ENCODE data around the gene KLF12. TPM values are rescaled to one million over a fixed set of nuclear protein-coding genes. Genes with fewer than 3 reads are reported as not detected.

Gene KLF12
- total RNA-seq, 2 experiments from 2014 or later, result 17.1 to 19.6 TPM

GRCh38 chr13:74105871-74106270 lies 28.3 kb downstream of the KLF12 start:
- intact Hi-C loops (cut with micrococcal nuclease), result no loop called here
- no peaks in the 10 kb centered on the region for H3K27me3 Mint-ChIP-seq
- no peak for TF ChIP-seq CTCF (IDR thresholded peaks at IDR 0.05)
- peaks cover 69% of the 10 kb centered on the region for H3K4me1 Mint-ChIP-seq (ENCODE audit: low read depth)
- ChIA-PET CTCF (interaction anchor here (2.1 kb wide), 1 partner anchor 10 kb away, joined by 7 read pairs; no protein-coding TSS in a partner anchor), POLR2A (no interaction called here)
- DNase-seq (no peak), ATAC-seq (no peak)
- H3K36me3 Mint-ChIP-seq (ENCODE audit: low read depth), result peaks cover 39% of the 10 kb centered on the region
- H3K4me3 Mint-ChIP-seq, result no peak overlapping the region
- H3K9me3 Mint-ChIP-seq, result peaks cover 16% of the 10 kb centered on the region
- H3K27ac Mint-ChIP-seq, result no peak overlapping the region

GRCh38 chr13:74104661-74105275 lies 29.4 kb downstream of the KLF12 start:
- DNase-seq (no peak), ATAC-seq (peak; percentile 34)
- intact Hi-C loops (cut with micrococcal nuclease), result no loop called here
- Mint-ChIP-seq H3K4me1 (ENCODE audit: low read depth) (peaks cover 67% of the 10 kb centered on the region), H3K4me3 (no peak overlapping the region), H3K9me3 (peaks cover 16% of the 10 kb centered on the region), H3K36me3 (ENCODE audit: low read depth) (peaks cover 34% of the 10 kb centered on the region), H3K27me3 (no peaks in the 10 kb centered on the region), H3K27ac (peak overlapping the region; percentile 52)
- ChIA-PET POLR2A (interaction anchor here (0.7 kb wide), 1 partner anchor 58 kb away, joined by 3 read pairs; no protein-coding TSS in a partner anchor), CTCF (interaction anchor here (0.7 to 2.1 kb wide), 2 partner anchors 9 to 11 kb away, joined by 3 to 7 read pairs; no protein-coding TSS in a partner anchor)
- TF ChIP-seq CTCF (IDR thresholded peaks at IDR 0.05), result no peak

DNA sequence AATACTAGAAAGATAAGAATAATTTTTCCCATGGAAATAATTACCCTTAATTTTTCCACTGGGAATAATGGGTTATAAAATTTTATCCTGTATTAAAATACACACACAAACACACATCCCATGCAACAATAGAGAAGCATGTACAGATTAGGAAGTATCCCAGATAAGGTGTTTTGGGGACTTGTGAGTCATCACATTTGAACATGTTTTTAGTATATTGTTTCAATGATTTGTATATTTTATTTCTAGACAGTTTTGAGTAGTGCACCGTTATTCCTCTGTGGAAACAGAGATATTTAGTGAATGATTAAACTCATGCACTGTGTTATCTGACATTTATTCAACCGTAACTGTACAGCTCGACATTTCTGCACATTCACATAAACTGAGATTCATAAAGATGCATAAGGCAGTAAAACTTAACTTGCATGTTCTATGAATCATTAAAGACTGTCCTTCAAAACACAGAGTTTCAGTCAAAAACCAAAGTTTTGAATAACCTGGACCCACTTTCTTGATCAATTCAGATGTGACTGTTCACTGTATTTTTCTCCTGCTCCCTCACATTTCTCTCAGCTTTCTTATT lies 30.1 kb downstream of the KLF12 start:
- ATAC-seq (peak; percentile 34), DNase-seq (no peak)
- peaks cover 37% of the 10 kb centered on the region for H3K36me3 Mint-ChIP-seq (ENCODE audit: low read depth)
- H3K4me1 Mint-ChIP-seq (ENCODE audit: low read depth), result peaks cover 71% of the 10 kb centered on the region
- H3K27me3 Mint-ChIP-seq, result no peaks in the 10 kb centered on the region
- POLR2A ChIA-PET, result interaction anchor here (0.6 kb wide), 1 partner anchor 67 kb away, joined by 4 read pairs; no protein-coding TSS in a partner anchor
- H3K4me3 Mint-ChIP-seq, result no peak overlapping the region
- CTCF ChIA-PET, result no interaction called here
- H3K27ac Mint-ChIP-seq, result no peak overlapping the region
- no peak for TF ChIP-seq CTCF (IDR thresholded peaks at IDR 0.05)
- H3K9me3 Mint-ChIP-seq, result peaks cover 16% of the 10 kb centered on the region
- intact Hi-C loops (cut with micrococcal nuclease), result no loop called here

DNA sequence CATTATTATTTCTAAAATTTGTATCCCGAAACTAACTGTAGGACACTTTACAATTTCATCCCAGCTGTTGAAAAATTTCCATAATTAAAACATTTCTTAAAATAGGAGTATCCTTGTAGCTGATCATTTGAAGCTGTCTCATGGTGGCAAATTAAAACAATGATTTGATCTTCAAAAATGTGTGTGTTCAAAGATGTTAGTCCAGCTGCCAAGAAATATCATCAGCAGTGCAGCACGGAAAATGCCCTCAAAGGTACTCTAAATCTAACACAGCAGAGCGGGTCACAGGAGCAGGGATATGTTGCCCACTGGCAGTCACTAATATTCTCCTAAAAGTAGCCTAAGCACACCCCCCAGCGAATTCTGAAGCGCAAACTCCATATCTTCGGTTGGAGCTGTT lies 31.0 kb downstream of the KLF12 start:
- DNase-seq, result no peak
- Mint-ChIP-seq H3K27ac (no peak overlapping the region), H3K27me3 (no peaks in the 10 kb centered on the region), H3K4me1 (ENCODE audit: low read depth) (peaks cover 72% of the 10 kb centered on the region), H3K36me3 (ENCODE audit: low read depth) (peaks cover 33% of the 10 kb centered on the region), H3K9me3 (peaks cover 16% of the 10 kb centered on the region), H3K4me3 (no peak overlapping the region)
- ChIA-PET POLR2A (interaction anchor here (0.6 kb wide), 1 partner anchor 66 kb away, joined by 4 read pairs; no protein-coding TSS in a partner anchor), CTCF (interaction anchor here (0.6 to 0.9 kb wide), 2 partner anchors 10 to 182 kb away, joined by 3 read pairs; no protein-coding TSS in a partner anchor)
- no peak for ATAC-seq
- intact Hi-C loops (cut with micrococcal nuclease), result no loop called here
- no peak for TF ChIP-seq CTCF (IDR thresholded peaks at IDR 0.05)

- POLR2A ChIA-PET, result no interaction called here
Measured at GRCh38 chr13:74102691-74103090, 31.5 kb downstream of the KLF12 start.

More at GRCh38 chr13:74102691-74103090, 31.5 kb downstream of the KLF12 start:
- intact Hi-C loops (cut with micrococcal nuclease), result no loop called here
- CTCF ChIA-PET, result interaction anchor here (0.9 kb wide), 1 partner anchor 9 kb away, joined by 3 read pairs; no protein-coding TSS in a partner anchor
- Mint-ChIP-seq H3K9me3 (peaks cover 16% of the 10 kb centered on the region), H3K4me1 (ENCODE audit: low read depth) (peaks cover 77% of the 10 kb centered on the region), H3K4me3 (no peak overlapping the region), H3K27me3 (no peaks in the 10 kb centered on the region), H3K36me3 (ENCODE audit: low read depth) (peaks cover 32% of the 10 kb centered on the region), H3K27ac (no peak overlapping the region)
- ATAC-seq, result no peak
- TF ChIP-seq CTCF (IDR thresholded peaks at IDR 0.05), result no peak
- no peak for DNase-seq

All from activated CD8-positive, alpha-beta T cell treated with anti-CD3 and anti-CD28 coated beads for 36 hours (primary cell).